HL-60 (cell line): ENCODE data around the gene GDAP2.

Source experiments
- DNase-seq, 2 experiments: peaks; one replicate each; pipeline ENCODE4 v3.0.0-alpha.2; 2010 to 2020; ENCODE audit warnings: low read depth in 1 of 2, low spot score in 1 of 2
- H3K27ac ChIP-seq: fragments of 250-450 bp; sonication (Bioruptor Pico); replicated peaks from 2 replicates; pipeline ENCODE4 v1.5.1; 2020; ENCODE audit warnings: mild to moderate bottlenecking, moderate library complexity
- H3K27me3 ChIP-seq: fragments of 250-450 bp; sonication (Bioruptor Pico); 2 replicates; pipeline ENCODE4 v1.5.1; 2021; ENCODE audit warnings: mild to moderate bottlenecking, moderate library complexity; ENCODE audit not compliant: insufficient read depth, poor library complexity, severe bottlenecking
- H3K4me3 ChIP-seq: replicated peaks from 2 replicates; pipeline ENCODE4 v1.5.1; 2011; ENCODE audit warnings: mild to moderate bottlenecking, control low read depth, low read length; ENCODE audit not compliant: insufficient read depth
- CTCF ChIP-seq: IDR thresholded peaks from one replicate; pipeline ENCODE4 v1.5.1; 2011; ENCODE audit warnings: low read length, control low read depth, inconsistent platforms; ENCODE audit not compliant: insufficient read depth
- GABPA ChIP-seq: IDR thresholded peaks from 2 replicates; pipeline ENCODE4 v1.6.1; 2012; ENCODE audit warnings: low read depth
- POLR2AphosphoS5 ChIP-seq: IDR thresholded peaks from 2 replicates; pipeline ENCODE4 v1.6.1; 2012; ENCODE audit warnings: low read depth
- REST ChIP-seq: IDR thresholded peaks from 2 replicates; pipeline ENCODE4 v1.6.1; 2012; ENCODE audit warnings: low read depth; ENCODE audit not compliant: insufficient replicate concordance
- SPI1 ChIP-seq: IDR thresholded peaks from 2 replicates; pipeline ENCODE4 v1.6.1; 2012; ENCODE audit warnings: low read depth, mild to moderate bottlenecking, borderline replicate concordance

Gene GDAP2

GRCh38 chr1:117902944-117903343 lies 26.5 kb downstream of the GDAP2 start:
- no peak for TF ChIP-seq SPI1
- no peak for TF ChIP-seq GABPA
- no peak for TF ChIP-seq REST
- TF ChIP-seq CTCF = no peak
- no peak for TF ChIP-seq POLR2AphosphoS5
- no peaks in the 10 kb centered on the region for H3K27me3 ChIP-seq
- H3K27ac ChIP-seq = no peak overlapping the region
- no peak overlapping the region for H3K4me3 ChIP-seq
- no peak for DNase-seq

GRCh38 chr1:117899801-117900200 lies 29.6 kb downstream of the GDAP2 start:
- no peak overlapping the region for H3K27ac ChIP-seq
- H3K27me3 ChIP-seq = no peaks in the 10 kb centered on the region
- H3K4me3 ChIP-seq = no peak overlapping the region
- no peak for DNase-seq
- no peak for TF ChIP-seq SPI1
- TF ChIP-seq GABPA = no peak
- TF ChIP-seq POLR2AphosphoS5 = no peak
- no peak for TF ChIP-seq CTCF
- TF ChIP-seq REST = no peak

- Histone ChIP-seq H3K27me3 (no peaks in the 10 kb centered on the region), H3K4me3 (no peak overlapping the region), H3K27ac (no peak overlapping the region)
- TF ChIP-seq CTCF = no peak
- no peak for TF ChIP-seq POLR2AphosphoS5
- no peak for TF ChIP-seq SPI1
- TF ChIP-seq GABPA = no peak
- no peak for TF ChIP-seq REST
- DNase-seq = no peak
Measured at GRCh38 chr1:117897551-117897950, 31.9 kb downstream of the GDAP2 start.
